ENCODE measurements around the gene TCEAL6. TPM values are rescaled to one million over a fixed set of nuclear protein-coding genes. Genes with fewer than 3 reads are reported as not detected.
"Not testable (repeated sequence)": the region's sequence is repeated elsewhere in the genome, so short reads cannot be mapped to it uniquely, and the experiment has no call there.

Gene TCEAL6
- total RNA-seq (not detected), polyA plus RNA-seq (not detected)

GRCh38 chrX:102142274-102142673, at the start of gene TCEAL6:
Gene TCEAL6 (minus strand): TSS chrX:102142481.
- H3K36me3 Mint-ChIP-seq; H3K4me3 Mint-ChIP-seq; POLR2A ChIA-PET; H3K4me1 ChIP-seq (ENCODE audit: insufficient read depth, low read length); H3K9me3 ChIP-seq (ENCODE audit: low read length); H3K4me1 Mint-ChIP-seq; H3K4me3 ChIP-seq (ENCODE audit: low read length); DNase-seq; H3K27ac ChIP-seq (ENCODE audit: low read depth, low read length); H3K9me3 Mint-ChIP-seq; H3K27me3 ChIP-seq (ENCODE audit: insufficient read depth, low read length, poor library complexity, severe bottlenecking); H3K36me3 ChIP-seq (ENCODE audit: insufficient read depth, low read length); CTCF ChIA-PET: not testable (repeated sequence)
- H3K27ac Mint-ChIP-seq: peak within 1 kb of the TSS in 1 of 8 donors; percentile 75
- H3K27me3 Mint-ChIP-seq: peaks cover 24 to 28% of the 10 kb centered on the region in 2 donors

GRCh38 chrX:102185967-102186720, 43.9 kb upstream of the TCEAL6 start:
- Histone ChIP-seq H3K4me1 (ENCODE audit: insufficient read depth, low read length) (no peaks in the 10 kb centered on the region), H3K4me3 (ENCODE audit: low read length) (no peak overlapping the region), H3K27me3 (ENCODE audit: insufficient read depth, low read length, poor library complexity, severe bottlenecking) (no peaks in the 10 kb centered on the region), H3K27ac (ENCODE audit: low read depth, low read length) (no peak overlapping the region), H3K9me3 (ENCODE audit: low read length) (no peaks in the 10 kb centered on the region), H3K36me3 (ENCODE audit: insufficient read depth, low read length) (no peaks in the 10 kb centered on the region)
- no peak for DNase-seq
- H3K27me3 Mint-ChIP-seq: peaks cover 0 to 3% of the 10 kb centered on the region in 2 donors
- H3K4me3 Mint-ChIP-seq: no peak overlapping the region
- ChIA-PET CTCF (no interaction called here), POLR2A (no interaction called here)
- peaks cover 0 to 14% (median 5%) of the 10 kb centered on the region in 5 donors for H3K9me3 Mint-ChIP-seq
- no peaks in the 10 kb centered on the region for H3K36me3 Mint-ChIP-seq
- no peak overlapping the region for H3K27ac Mint-ChIP-seq
- H3K4me1 Mint-ChIP-seq: no peaks in the 10 kb centered on the region

- CTCF ChIA-PET: no interaction called here
- H3K9me3 ChIP-seq (ENCODE audit: low read length): no peaks in the 10 kb centered on the region
Measured at GRCh38 chrX:102155806-102156179, 13.5 kb upstream of the TCEAL6 start, which contains the start of gene BEX5. Gene BEX5 (minus strand): TSS chrX:102155977. CDS start chrX:102154265, 1,712 bp downstream.

GRCh38 chrX:102154900-102155805, 12.9 kb upstream of the TCEAL6 start:
- Histone ChIP-seq H3K36me3 (ENCODE audit: insufficient read depth, low read length) (no peaks in the 10 kb centered on the region), H3K4me1 (ENCODE audit: insufficient read depth, low read length) (peaks cover 3% of the 10 kb centered on the region), H3K9me3 (ENCODE audit: low read length) (no peaks in the 10 kb centered on the region), H3K27me3 (ENCODE audit: insufficient read depth, low read length, poor library complexity, severe bottlenecking) (no peaks in the 10 kb centered on the region), H3K27ac (ENCODE audit: low read depth, low read length) (peak overlapping the region; percentile 61), H3K4me3 (ENCODE audit: low read length) (peak overlapping the region; percentile 75)
- H3K9me3 Mint-ChIP-seq: no peaks in the 10 kb centered on the region
- CTCF ChIA-PET: no interaction called here
- H3K4me3 Mint-ChIP-seq: peak overlapping the region; percentile 90 to 98 (median 97)
- H3K27ac Mint-ChIP-seq: peak overlapping the region; percentile 92 to 100 (median 97)
- H3K4me1 Mint-ChIP-seq: peaks cover 7 to 18% (median 12%) of the 10 kb centered on the region in 3 donors
- POLR2A ChIA-PET: interaction anchor here (2.1 kb wide), 1 partner anchor 223 kb away, joined by 8 read pairs; the partner anchor contains the start of gene ZMAT1
- peaks cover 0 to 2% (median 0%) of the 10 kb centered on the region in 3 donors for H3K36me3 Mint-ChIP-seq
- DNase-seq: peak; percentile 1 to 45 (median 10)
- H3K27me3 Mint-ChIP-seq: peaks cover 4 to 10% of the 10 kb centered on the region in 2 donors

More at GRCh38 chrX:102155806-102156179, 13.5 kb upstream of the TCEAL6 start, which contains the start of gene BEX5:
- Histone ChIP-seq H3K27ac (ENCODE audit: low read depth, low read length) (peak within 1 kb of the TSS; percentile 61), H3K4me1 (ENCODE audit: insufficient read depth, low read length) (peaks cover 3% of the 10 kb centered on the region), H3K27me3 (ENCODE audit: insufficient read depth, low read length, poor library complexity, severe bottlenecking) (no peaks in the 10 kb centered on the region), H3K4me3 (ENCODE audit: low read length) (peak within 1 kb of the TSS; percentile 75), H3K36me3 (ENCODE audit: insufficient read depth, low read length) (no peaks in the 10 kb centered on the region)
- H3K27ac Mint-ChIP-seq: peak within 1 kb of the TSS; percentile 92 to 100 (median 97)
- H3K4me1 Mint-ChIP-seq: peaks cover 7 to 18% (median 12%) of the 10 kb centered on the region in 3 donors
- POLR2A ChIA-PET: interaction anchor here (2.1 kb wide), 1 partner anchor 224 kb away, joined by 8 read pairs; the partner anchor contains the start of gene ZMAT1
- peak; percentile 18 to 71 (median 51) for DNase-seq
- no peaks in the 10 kb centered on the region for H3K9me3 Mint-ChIP-seq
- peaks cover 5 to 8% of the 10 kb centered on the region in 2 donors for H3K27me3 Mint-ChIP-seq
- H3K4me3 Mint-ChIP-seq: peak within 1 kb of the TSS; percentile 90 to 98 (median 97)
- H3K36me3 Mint-ChIP-seq: peaks cover 0 to 2% (median 0%) of the 10 kb centered on the region in 3 donors

GRCh38 chrX:102154218-102154860, 12.1 kb upstream of the TCEAL6 start:
- Mint-ChIP-seq H3K4me3 (peak overlapping the region; percentile 90 to 98 (median 97)), H3K4me1 (peaks cover 7 to 18% (median 12%) of the 10 kb centered on the region in 3 donors), H3K9me3 (no peaks in the 10 kb centered on the region), H3K27ac (peak overlapping the region; percentile 49 to 99 (median 97)), H3K36me3 (peaks cover 0 to 2% (median 0%) of the 10 kb centered on the region in 3 donors), H3K27me3 (peaks cover 0 to 10% of the 10 kb centered on the region in 2 donors)
- ChIA-PET CTCF (interaction anchor here (0.7 kb wide), 1 partner anchor 743 kb away, joined by 3 read pairs; no protein-coding TSS in a partner anchor), POLR2A (interaction anchor here (0.6 to 2.1 kb wide), 2 partner anchors 223 kb away, joined by 4 to 8 read pairs; partner anchors contain the start of gene ZMAT1)
- Histone ChIP-seq H3K36me3 (ENCODE audit: insufficient read depth, low read length) (no peaks in the 10 kb centered on the region), H3K4me1 (ENCODE audit: insufficient read depth, low read length) (peaks cover 3% of the 10 kb centered on the region), H3K4me3 (ENCODE audit: low read length) (peak overlapping the region; percentile 75), H3K9me3 (ENCODE audit: low read length) (no peaks in the 10 kb centered on the region), H3K27me3 (ENCODE audit: insufficient read depth, low read length, poor library complexity, severe bottlenecking) (no peaks in the 10 kb centered on the region), H3K27ac (ENCODE audit: low read depth, low read length) (no peak overlapping the region)
- peak in 2 of 5 donors; percentile 3 to 17 for DNase-seq

- H3K27ac ChIP-seq (ENCODE audit: low read depth, low read length); H3K36me3 ChIP-seq (ENCODE audit: insufficient read depth, low read length); DNase-seq; H3K4me3 Mint-ChIP-seq; H3K9me3 ChIP-seq (ENCODE audit: low read length); H3K27ac Mint-ChIP-seq; H3K4me3 ChIP-seq (ENCODE audit: low read length); H3K9me3 Mint-ChIP-seq; POLR2A ChIA-PET; CTCF ChIA-PET; H3K27me3 ChIP-seq (ENCODE audit: insufficient read depth, low read length, poor library complexity, severe bottlenecking); H3K4me1 ChIP-seq (ENCODE audit: insufficient read depth, low read length); H3K36me3 Mint-ChIP-seq; H3K4me1 Mint-ChIP-seq: not testable (repeated sequence)
- peaks cover 24 to 33% of the 10 kb centered on the region in 2 donors for H3K27me3 Mint-ChIP-seq
Measured at GRCh38 chrX:102141631-102142030, 650 bp downstream of the TCEAL6 start.

- H3K36me3 ChIP-seq (ENCODE audit: insufficient read depth, low read length); DNase-seq; H3K4me3 ChIP-seq (ENCODE audit: low read length); POLR2A ChIA-PET; H3K4me1 Mint-ChIP-seq; H3K9me3 ChIP-seq (ENCODE audit: low read length); H3K4me3 Mint-ChIP-seq; H3K27me3 ChIP-seq (ENCODE audit: insufficient read depth, low read length, poor library complexity, severe bottlenecking); H3K4me1 ChIP-seq (ENCODE audit: insufficient read depth, low read length); CTCF ChIA-PET; H3K9me3 Mint-ChIP-seq; H3K36me3 Mint-ChIP-seq; H3K27ac ChIP-seq (ENCODE audit: low read depth, low read length): not testable (repeated sequence)
- Mint-ChIP-seq H3K27ac (peak overlapping the region in 1 of 8 donors; percentile 12), H3K27me3 (peaks cover 24 to 36% of the 10 kb centered on the region in 2 donors)
Measured at GRCh38 chrX:102140876-102141275, 1.4 kb downstream of the TCEAL6 start.
